Measurements from ENCODE around the gene TRPC1. TPM values are rescaled to one million over a fixed set of nuclear protein-coding genes. Genes with fewer than 3 reads are reported as not detected.
A peak's percentile ranks its signal among the peaks of the same experiment; 100 is the strongest.
"Not testable (repeated sequence)": the region's sequence is repeated elsewhere in the genome, so short reads cannot be mapped to it uniquely, and the experiment has no call there.

Gene TRPC1
- total RNA-seq, 1 experiment from 2014 or later = 25.2 TPM

DNA sequence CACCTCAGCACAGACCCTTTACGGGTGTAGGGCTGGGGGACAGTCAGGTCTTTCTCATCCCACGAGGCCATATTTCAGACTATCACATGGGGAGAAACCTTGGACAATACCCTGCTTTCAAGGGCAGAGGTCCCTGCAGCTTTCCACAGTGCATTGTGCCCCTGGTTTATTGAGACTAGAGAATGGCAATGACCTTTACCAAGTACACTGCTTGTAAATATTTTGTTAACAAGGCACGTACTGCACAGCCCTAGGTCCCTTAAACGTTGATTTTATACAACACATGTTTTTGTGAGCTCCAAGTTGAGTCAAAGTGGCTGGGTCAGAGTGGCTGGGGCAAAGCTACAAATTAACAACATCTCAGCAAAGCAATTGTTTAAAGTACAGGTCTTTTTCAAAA, 28.8 kb downstream of the TRPC1 start:
- not testable (repeated sequence) for DNase-seq (ENCODE audit: low read depth)

- DNase-seq (ENCODE audit: low read depth) = no peak
Measured at GRCh38 chr3:142754494-142754893, 30.7 kb downstream of the TRPC1 start.

DNA sequence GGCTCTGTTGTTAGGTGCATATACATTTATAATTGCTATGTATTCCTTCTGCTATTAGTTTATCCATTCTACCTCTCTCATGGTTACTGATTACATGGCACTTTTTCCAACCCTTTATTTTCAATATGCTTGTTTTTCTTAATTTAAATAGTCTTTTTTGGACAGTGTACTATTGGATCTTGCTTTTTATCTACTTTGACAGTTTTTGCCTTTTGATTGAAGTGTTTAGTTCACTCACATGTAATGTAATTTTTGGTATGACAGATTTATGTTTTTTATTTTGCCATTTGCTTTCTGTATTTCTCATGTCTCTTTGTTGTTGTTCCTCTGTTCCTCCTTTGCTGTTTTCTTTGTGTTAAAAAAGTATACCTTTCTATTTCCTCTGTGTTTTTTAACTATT, 44.5 kb downstream of the TRPC1 start:
- no peak for DNase-seq (ENCODE audit: low read depth)

DNA sequence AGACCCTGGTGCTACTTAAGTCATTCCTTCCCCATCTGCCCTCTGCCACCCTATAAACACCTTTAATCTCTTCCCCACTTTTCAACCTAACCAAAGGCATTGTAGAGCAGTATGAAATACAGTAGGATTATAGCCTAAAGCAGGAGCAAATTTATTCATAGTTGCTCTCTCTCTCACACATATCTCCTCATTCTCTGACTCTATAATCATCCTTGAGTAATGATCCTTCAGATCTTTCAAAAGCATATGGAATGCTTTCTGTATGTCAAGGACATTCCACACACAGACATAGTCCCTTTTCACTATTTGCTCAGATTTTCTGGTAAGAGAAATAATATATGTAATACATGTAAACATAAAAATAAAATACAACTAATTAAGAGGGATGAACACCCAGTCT, 54.1 kb downstream of the TRPC1 start:
- no peak for DNase-seq (ENCODE audit: low read depth)

DNA sequence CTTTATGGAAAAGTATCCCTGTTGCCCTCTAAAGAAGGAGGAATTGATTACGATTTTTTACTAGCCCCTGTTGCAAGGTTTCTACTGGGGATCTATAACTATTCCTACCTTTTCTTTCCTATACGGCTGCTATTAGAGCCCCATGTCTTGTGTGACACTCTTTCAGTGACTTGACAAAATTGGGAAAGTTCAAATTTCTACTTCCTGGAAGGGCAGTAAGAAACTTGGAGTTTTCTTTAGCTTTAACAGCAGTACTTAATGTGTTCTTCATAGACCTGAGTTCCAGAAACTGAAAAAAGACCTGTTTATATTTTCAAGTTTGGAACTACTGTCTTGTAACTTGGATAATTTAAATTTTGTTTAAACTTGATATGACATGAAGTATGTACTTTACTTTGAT, 54.7 kb downstream of the TRPC1 start:
- no peak for DNase-seq (ENCODE audit: low read depth)

- DNase-seq (ENCODE audit: low read depth) = peak; percentile 34
Measured at GRCh38 chr3:142779591-142779990, 55.8 kb downstream of the TRPC1 start.

DNA sequence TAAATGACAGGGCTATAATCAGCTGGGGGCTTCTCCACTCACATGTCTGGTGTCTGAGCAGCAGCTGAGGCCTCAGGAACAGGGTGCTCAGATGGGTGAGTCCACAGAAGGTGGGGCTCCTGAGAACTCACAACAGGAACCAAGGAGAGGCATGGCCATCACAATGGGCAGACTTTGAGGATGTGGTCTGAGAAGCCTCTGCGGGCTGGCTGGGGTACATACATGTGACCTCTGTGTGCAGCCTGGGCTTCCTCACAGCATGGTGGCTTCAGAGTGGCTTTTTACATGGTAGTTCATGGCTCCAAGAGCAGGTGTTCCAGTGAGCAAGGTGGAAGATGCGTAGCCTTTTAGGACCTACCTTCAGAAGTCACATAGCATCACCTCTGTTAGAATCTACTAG, 58.8 kb downstream of the TRPC1 start:
- DNase-seq (ENCODE audit: low read depth) = no peak

- DNase-seq (ENCODE audit: low read depth) = no peak
Measured at GRCh38 chr3:142784228-142784627, 60.4 kb downstream of the TRPC1 start.

GRCh38 chr3:142785996-142786395, 62.2 kb downstream of the TRPC1 start:
- no peak for DNase-seq (ENCODE audit: low read depth)

DNA sequence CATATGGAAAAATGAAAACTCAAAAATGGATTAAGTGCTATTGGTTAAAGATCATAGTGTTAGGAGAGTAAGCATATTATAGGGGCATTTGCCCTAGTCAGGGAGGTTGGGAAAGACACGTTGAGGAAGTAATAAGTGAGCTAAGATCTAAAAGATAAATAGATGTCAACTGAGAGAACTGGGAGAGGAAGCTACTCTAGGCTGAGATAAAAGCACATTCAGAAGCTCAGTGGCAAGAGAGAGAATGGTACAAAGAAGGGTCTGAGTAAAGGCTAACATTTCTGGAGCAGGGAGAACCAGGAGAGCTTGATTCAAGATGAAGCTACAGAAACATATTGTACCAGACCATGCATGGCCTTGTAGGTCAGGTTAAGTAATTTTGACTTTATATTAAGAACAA, 63.9 kb downstream of the TRPC1 start:
- no peak for DNase-seq (ENCODE audit: low read depth)

DNA sequence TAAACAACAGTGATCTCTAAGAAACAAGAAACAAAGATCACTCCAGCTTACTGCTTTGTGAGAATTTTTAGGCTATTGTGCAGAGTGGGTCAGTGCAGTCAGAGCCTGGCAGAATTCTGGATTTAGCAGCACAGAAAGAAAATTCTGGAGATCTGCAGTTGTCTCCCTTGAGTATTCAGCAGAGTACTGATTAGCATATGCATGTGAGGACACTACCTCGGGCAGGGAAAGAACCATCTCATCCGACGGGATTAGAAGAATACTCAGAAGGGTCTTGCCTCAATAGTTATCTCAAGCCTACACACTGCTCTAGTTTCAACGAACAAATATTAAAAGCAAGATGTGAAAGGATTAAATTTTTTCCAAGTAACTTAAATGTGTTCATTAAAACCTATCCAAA, 70.7 kb downstream of the TRPC1 start:
- DNase-seq (ENCODE audit: low read depth) = no peak

- DNase-seq (ENCODE audit: low read depth) = no peak
Measured at GRCh38 chr3:142795332-142795731, 71.5 kb downstream of the TRPC1 start.

DNA sequence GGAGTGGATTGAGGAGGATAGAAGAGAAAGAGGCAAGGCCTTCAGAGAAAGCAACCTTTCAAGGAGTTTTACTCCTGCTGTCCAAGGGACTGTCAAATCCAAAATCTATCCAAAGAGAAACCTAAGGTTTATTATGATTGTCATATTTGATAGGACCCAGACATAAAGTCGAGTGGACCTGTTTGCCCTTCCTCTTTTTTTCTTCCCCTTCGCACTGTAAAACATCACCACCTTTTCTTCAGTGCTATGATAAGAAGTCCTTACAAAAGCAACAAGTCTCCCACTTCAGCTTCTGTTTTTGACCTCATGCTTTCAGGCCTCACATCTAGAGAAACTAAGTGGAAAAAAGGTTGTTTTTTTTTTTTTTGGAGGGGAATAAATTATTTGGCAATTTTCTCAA, 73.0 kb downstream of the TRPC1 start:
- no peak for DNase-seq (ENCODE audit: low read depth)

GRCh38 chr3:142801746-142802145, 77.9 kb downstream of the TRPC1 start:
- no peak for DNase-seq (ENCODE audit: low read depth)

DNA sequence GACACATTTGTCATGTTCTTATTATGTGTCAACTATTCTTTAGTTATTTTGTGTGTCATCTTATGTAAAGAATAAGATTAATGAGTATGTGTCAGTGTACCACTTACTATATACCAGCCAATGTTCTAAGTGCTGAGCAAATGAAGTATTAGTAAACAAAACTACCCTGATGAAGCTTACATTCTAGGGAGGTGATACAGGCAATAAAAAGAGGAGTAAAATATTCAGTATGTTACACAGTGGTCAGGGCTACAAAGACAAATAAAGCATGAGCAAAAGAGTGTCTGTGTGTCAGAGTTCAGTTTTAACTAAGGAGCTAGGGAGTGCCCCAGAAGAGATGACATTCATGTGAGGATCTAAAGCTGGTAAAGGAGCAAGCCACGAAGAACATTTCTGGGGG, 79.1 kb downstream of the TRPC1 start:
- no peak for DNase-seq (ENCODE audit: low read depth)

- DNase-seq (ENCODE audit: low read depth) = peak; percentile 92
Measured at GRCh38 chr3:142808103-142808917, 84.5 kb downstream of the TRPC1 start.

- no peak for DNase-seq (ENCODE audit: low read depth)
Measured at GRCh38 chr3:142809259-142809658, 85.4 kb downstream of the TRPC1 start.

GRCh38 chr3:142815803-142816202, 92.0 kb downstream of the TRPC1 start:
- no peak for DNase-seq (ENCODE audit: low read depth)

DNA sequence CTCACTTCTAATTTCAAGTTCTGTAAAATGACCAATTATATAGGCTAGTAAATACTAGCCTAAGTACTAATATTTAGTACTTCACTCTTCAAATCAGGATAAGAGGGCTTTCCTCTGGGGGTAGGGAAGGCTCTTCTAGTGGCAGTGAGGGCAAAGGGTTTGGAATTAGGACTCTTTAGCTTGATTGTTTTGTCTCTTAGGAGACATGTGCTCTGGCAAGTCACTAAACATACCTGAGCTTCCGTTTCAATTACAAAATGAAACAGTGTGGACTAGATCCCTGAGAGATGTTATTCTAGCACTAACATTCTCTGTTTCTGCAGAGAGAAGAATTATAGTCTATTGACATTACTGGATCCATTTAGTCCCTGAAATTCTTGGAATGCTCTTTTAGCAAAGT, 93.5 kb downstream of the TRPC1 start:
- DNase-seq (ENCODE audit: low read depth) = no peak

DNA sequence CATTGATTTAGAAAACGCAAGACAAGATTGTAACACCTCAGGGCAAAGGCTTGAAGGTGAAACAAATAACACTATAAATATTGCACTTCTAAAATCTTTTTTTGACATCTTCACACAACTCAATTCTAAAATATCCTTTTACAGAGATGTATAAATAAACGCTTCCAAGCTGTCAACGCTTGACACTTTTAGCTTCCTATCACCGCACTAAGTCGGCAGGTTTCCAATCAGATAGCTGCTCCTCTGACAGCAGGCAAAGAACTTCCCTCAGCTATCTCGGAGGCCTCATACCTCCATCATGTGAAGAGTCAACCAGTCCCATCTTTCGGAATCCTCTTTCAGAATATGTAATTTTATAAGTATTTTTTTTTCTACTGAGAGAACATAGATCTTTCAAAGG, 94.1 kb downstream of the TRPC1 start:
- no peak for DNase-seq (ENCODE audit: low read depth)

GRCh38 chr3:142818651-142819050, 94.8 kb downstream of the TRPC1 start:
- no peak for DNase-seq (ENCODE audit: low read depth)

- no peak for DNase-seq (ENCODE audit: low read depth)
Measured at GRCh38 chr3:142819179-142819578, 95.3 kb downstream of the TRPC1 start.

DNA sequence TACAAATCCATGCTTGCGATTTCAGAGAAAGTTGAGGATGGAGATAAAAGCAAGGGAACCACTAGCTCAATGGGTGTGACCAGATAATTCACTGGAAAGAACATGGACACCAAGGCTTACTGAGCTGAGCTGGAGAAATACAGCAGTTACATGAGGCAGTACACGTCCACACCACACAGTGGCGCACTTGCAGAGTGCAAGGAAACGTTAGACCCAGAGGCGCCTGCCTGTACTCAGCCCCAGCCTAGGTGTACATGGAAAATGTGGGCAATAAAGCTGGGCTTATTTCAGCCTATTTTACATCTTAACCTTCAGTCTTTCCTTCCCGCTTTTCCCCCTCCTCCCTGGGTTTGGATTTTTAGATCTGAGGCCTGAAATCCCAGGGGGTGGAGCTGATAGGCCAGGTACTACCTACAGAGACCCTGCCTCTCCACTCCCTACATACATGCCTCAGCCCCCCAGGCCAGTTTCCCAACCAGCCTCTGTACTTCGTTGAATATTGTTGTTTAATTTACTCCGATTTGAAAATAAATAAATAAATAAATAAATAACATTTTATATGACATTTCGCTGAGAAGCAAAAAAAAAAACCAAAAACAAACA, 105.0 kb downstream of the TRPC1 start:
- DNase-seq (ENCODE audit: low read depth) = peak; percentile 81

- no peak for DNase-seq (ENCODE audit: low read depth)
Measured at GRCh38 chr3:142837526-142837925, 113.7 kb downstream of the TRPC1 start.
